KG1 (cell line): Measurements from ENCODE around the gene KCNK16.

Source experiments
- DNase-seq: peaks from one replicate; lab custom pipeline; 2025; lab: John Stamatoyannopoulos, UW

KCNK16 gene

DNA sequence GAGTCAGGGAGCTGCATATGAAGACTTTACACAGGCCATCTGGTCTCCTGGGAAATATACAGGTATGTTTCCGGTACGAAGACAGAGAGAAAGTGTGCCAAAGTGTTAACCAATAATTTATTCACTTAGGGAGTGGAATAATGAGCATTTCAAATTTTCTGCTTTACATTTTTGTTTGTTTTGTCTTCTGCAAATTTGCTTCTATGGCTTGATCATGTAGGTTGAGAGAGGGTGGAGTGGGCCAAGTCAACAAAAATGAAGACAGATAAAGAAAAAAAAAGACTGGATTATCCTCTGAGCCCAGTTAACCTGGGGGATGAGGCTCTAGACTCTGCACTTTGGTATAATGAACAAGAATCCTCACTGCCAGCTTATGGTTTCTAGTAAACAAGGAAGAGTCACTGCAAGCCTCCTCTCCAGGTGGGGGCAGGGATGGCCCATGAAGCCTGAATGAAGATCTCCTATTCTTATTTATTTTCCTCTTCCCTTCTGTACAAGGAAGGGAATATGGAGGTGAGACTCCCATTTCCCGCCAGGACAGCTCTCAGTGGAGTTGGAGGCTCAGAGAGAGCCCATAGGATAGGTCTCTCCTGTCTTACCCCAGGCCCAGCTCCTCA is 46.0 kb downstream of the KCNK16 start:
- no peak for DNase-seq

DNA sequence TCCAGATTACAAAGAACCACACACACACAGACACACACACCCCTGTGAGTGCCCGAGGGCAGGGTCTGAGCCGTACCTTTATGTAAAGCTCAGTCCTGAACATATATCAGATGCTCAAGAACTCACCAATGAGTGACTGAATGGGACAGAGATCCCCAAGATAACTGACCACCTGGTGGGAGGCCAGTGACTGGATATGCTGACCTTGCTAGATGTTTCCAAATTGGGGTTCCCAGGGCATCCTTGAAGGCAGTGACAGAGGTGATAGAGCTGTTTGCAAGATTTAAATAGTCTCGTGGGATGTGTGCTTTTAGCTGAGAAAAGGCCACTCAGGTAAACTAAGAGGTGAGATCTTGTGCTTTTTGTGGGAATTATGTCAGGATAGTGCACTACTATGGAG is 47.6 kb downstream of the KCNK16 start:
- DNase-seq, result no peak

DNA sequence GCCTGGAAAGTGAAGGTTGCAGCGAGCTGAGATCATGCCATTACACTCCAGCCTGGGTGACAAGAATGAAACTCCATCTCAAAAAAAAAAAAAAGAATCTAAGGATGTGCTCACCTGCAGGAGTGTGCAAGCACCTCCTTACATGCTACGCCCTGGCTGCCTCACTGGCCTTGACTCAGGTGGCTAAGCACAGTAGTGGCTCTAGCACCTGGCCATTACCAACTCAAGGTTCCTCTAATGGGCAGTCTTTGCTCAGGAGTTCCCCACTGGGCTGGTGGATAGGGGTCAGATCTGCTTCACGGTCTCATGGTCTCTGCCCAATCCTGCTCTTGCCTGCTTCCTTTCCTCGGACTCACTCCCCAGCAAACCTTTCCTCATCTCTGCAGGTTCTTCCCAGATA is 48.0 kb downstream of the KCNK16 start:
- DNase-seq, result no peak

DNA sequence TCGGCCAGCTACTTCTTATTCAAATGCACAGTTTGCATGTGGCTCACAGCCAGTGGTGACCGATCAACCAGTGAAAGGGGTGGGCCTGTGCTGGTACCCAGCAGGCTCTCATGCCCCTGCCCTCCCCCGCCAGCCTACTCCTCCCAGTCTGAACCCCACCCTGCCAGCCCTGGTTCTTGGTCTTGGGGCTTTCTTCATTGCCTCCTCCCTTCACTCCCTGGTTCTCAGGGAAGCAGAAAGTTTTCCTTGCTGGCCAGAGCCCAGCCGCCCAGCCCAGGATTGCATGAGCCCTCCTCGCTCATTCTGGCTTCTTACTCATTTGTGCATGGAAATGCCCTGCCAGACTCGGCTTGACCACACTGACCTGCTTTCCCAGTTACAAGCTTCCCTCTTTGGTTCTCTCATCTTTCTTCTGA is 49.1 kb downstream of the KCNK16 start:
- no peak for DNase-seq

DNA sequence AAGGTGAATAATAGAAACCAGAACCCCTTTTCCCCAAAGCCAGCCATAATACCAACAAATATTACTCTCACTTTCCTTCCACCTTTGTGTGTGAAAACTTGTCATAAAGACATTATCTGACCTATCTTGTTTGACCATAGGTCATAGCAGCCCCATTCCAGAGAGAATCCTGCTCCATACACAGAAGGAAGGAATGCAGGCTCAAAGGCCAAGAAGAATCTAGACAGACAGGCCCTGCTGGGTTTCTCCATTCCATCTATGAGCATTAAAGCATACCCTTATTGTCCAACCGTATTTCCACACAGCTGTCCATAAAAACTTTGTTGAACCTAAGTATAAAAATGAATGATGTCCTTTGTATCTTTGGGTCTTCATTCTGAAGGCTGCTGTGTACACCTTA is 52.5 kb downstream of the KCNK16 start:
- no peak for DNase-seq

DNA sequence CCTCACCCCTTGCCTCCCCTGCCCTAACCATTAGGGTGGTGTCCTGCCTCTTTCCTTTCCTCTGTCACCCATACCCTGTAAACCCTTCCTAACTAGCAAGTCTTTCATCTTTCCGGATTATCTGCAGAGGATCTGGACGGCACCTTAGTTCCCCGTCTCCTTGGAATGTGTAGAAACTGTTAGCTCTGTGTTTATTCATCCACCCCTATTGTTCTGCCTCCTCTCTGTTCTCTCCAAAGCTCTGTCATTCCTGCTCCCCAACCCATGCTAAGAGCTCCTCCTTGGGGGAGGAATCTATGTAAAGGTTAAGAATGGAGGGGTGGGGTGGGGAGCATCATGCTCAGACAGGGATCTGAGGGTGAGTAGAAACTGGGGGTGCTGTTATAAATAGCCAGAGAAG is 53.8 kb downstream of the KCNK16 start:
- DNase-seq, result no peak

GRCh38 chr6:39268171-39268570 is 54.3 kb downstream of the KCNK16 start:
- no peak for DNase-seq

GRCh38 chr6:39266782-39267355 is 55.6 kb downstream of the KCNK16 start:
- no peak for DNase-seq

DNA sequence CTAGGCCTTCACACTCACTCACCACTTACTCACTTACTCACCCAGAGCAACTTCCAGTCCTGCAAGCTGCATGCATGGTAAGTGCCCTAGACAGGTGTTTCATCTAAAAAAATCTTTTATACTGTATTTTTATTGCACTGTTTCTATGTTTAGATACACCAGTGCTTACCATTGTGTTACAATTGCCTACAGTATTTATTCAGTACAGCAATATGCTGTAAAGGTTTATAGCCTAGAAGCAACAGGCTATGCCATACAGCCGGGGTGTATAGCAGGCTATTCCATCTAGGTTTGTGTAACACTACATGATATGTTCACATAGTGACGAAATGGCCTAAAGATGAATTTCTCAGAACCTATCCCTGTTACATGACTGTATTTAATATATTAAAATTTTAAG is 56.1 kb downstream of the KCNK16 start:
- no peak for DNase-seq
